H9 (cell line): ENCODE data around the gene RGS6. TPM values are rescaled to one million over a fixed set of nuclear protein-coding genes. Genes with fewer than 3 reads are reported as not detected.

Source experiments
- DNase-seq: peaks from one replicate; pipeline ENCODE4 v3.0.0-alpha.2; 2017
- H2AFZ ChIP-seq: one replicate; pipeline ENCODE4 v1.6.1; 2013; ENCODE audit warnings: mild to moderate bottlenecking, low read length, control low read depth, moderate library complexity
- H2AK5ac ChIP-seq: 2 replicates; pipeline ENCODE4 v1.6.1; 2013; ENCODE audit warnings: low read length, control low read depth, mixed read lengths; ENCODE audit not compliant: insufficient read length
- H2BK120ac ChIP-seq: one replicate; pipeline ENCODE4 v1.6.1; 2013; ENCODE audit warnings: low read depth, mild to moderate bottlenecking, low read length, control low read depth, inconsistent platforms; ENCODE audit not compliant: poor library complexity, severe bottlenecking
- H2BK12ac ChIP-seq: 2 replicates; pipeline ENCODE4 v1.6.1; 2013; ENCODE audit warnings: low read length, control low read depth, mixed read lengths, low read depth; ENCODE audit not compliant: insufficient read length
- H2BK15ac ChIP-seq: 2 replicates; pipeline ENCODE4 v1.6.1; 2013; ENCODE audit warnings: low read depth, low read length, control low read depth
- H2BK20ac ChIP-seq: one replicate; pipeline ENCODE4 v1.6.1; 2013; ENCODE audit warnings: low read depth, mild to moderate bottlenecking, low read length, control low read depth, inconsistent platforms; ENCODE audit not compliant: poor library complexity, severe bottlenecking
- H2BK5ac ChIP-seq: 2 replicates; pipeline ENCODE4 v1.6.1; 2013; ENCODE audit warnings: low read length, control low read depth, mixed read lengths; ENCODE audit not compliant: insufficient read length
- H3K14ac ChIP-seq: 2 replicates; pipeline ENCODE4 v1.6.1; 2013; ENCODE audit warnings: low read length, control low read depth; ENCODE audit not compliant: insufficient read depth
- H3K18ac ChIP-seq: 2 replicates; pipeline ENCODE4 v1.6.1; 2013; ENCODE audit warnings: low read depth, mild to moderate bottlenecking, mixed read lengths, low read length, control low read depth; ENCODE audit not compliant: insufficient read length
- H3K23ac ChIP-seq: 2 replicates; pipeline ENCODE4 v1.6.1; 2013; ENCODE audit warnings: low read length, control low read depth, mixed read lengths, low read depth; ENCODE audit not compliant: insufficient read length
- H3K23me2 ChIP-seq: 2 replicates; pipeline ENCODE4 v1.6.1; 2013; ENCODE audit warnings: low read depth, mild to moderate bottlenecking, mixed read lengths, low read length, control low read depth; ENCODE audit not compliant: insufficient read length, poor library complexity, severe bottlenecking
- H3K27ac ChIP-seq: 2 replicates; pipeline ENCODE4 v1.5.1; 2013; ENCODE audit warnings: low read length, control low read depth, mixed read lengths, low read depth; ENCODE audit not compliant: insufficient read length
- H3K27me3 ChIP-seq: 2 replicates; pipeline ENCODE4 v1.6.1; 2013; ENCODE audit warnings: low read length, control low read depth, inconsistent platforms; ENCODE audit not compliant: insufficient read depth
- H3K4ac ChIP-seq: 2 replicates; pipeline ENCODE4 v1.6.1; 2013; ENCODE audit warnings: low read depth, mild to moderate bottlenecking, control low read depth, inconsistent platforms, low read length, moderate library complexity
- H3K4me1 ChIP-seq: 2 replicates; pipeline ENCODE4 v1.6.1; 2013; ENCODE audit warnings: low read length, control low read depth, inconsistent platforms; ENCODE audit not compliant: insufficient read depth
- H3K4me2 ChIP-seq: 2 replicates; pipeline ENCODE4 v1.6.1; 2013; ENCODE audit warnings: low read length, control low read depth, mixed read lengths; ENCODE audit not compliant: insufficient read length, insufficient read depth
- H3K56ac ChIP-seq: 2 replicates; pipeline ENCODE4 v1.6.1; 2013; ENCODE audit warnings: low read depth, mild to moderate bottlenecking, mixed read lengths, low read length, control low read depth; ENCODE audit not compliant: insufficient read length
- H3K79me1 ChIP-seq: 2 replicates; pipeline ENCODE4 v1.6.1; 2013; ENCODE audit warnings: low read depth, mild to moderate bottlenecking, moderate library complexity, low read length, control low read depth, inconsistent platforms; ENCODE audit not compliant: insufficient read depth, poor library complexity, severe bottlenecking
- H3K79me2 ChIP-seq: 2 replicates; pipeline ENCODE4 v1.6.1; 2013; ENCODE audit warnings: low read length, control low read depth, inconsistent platforms; ENCODE audit not compliant: insufficient read depth
- H3K9ac ChIP-seq: 2 replicates; pipeline ENCODE4 v1.6.1; 2013; ENCODE audit warnings: low read length, control low read depth, mixed read lengths; ENCODE audit not compliant: insufficient read length; ENCODE audit errors: extremely low read depth
- H3K9me3 ChIP-seq: one replicate; pipeline ENCODE4 v1.6.1; 2013; ENCODE audit warnings: low read depth, low read length, inconsistent platforms; ENCODE audit not compliant: control insufficient read depth
- H3T11ph ChIP-seq: one replicate; pipeline ENCODE4 v1.6.1; 2013; ENCODE audit warnings: mild to moderate bottlenecking, low read length, control low read depth, inconsistent platforms
- H4K20me1 ChIP-seq: one replicate; pipeline ENCODE4 v1.6.1; 2013; ENCODE audit not compliant: control insufficient read depth, insufficient read length, insufficient read depth
- H4K5ac ChIP-seq: 2 replicates; pipeline ENCODE4 v1.6.1; 2013; ENCODE audit warnings: low read depth, mild to moderate bottlenecking, mixed read lengths, low read length, control low read depth; ENCODE audit not compliant: insufficient read length
- H4K8ac ChIP-seq: replicated peaks from 2 replicates; pipeline ENCODE4 v1.6.1; 2013; ENCODE audit warnings: low read length, control low read depth, mixed read lengths, low read depth; ENCODE audit not compliant: insufficient read length
- H4K91ac ChIP-seq: 2 replicates; pipeline ENCODE4 v1.6.1; 2013; ENCODE audit warnings: low read depth, mild to moderate bottlenecking, moderate library complexity, mixed read lengths, low read length, control low read depth; ENCODE audit not compliant: insufficient read length
- H3K27ac Mint-ChIP-seq, 3 experiments: 2 replicates in 2 of 3; 3 replicates in 1 of 3; pipeline ENCODE4 v1.8.0; 2020 to 2021; ENCODE audit warnings: mixed read lengths in 3 of 3, mild to moderate bottlenecking in 1 of 3, moderate library complexity in 1 of 3
- H3K27me3 Mint-ChIP-seq: 2 replicates; pipeline ENCODE4 v1.8.0; 2021; ENCODE audit warnings: low read depth, mild to moderate bottlenecking, moderate library complexity, mixed read lengths
- H3K36me3 Mint-ChIP-seq, 3 experiments: 2 replicates in 2 of 3; 3 replicates in 1 of 3; pipeline ENCODE4 v1.8.0; 2020 to 2021; ENCODE audit warnings: low read depth in 3 of 3, mixed read lengths in 3 of 3; ENCODE audit not compliant: insufficient read depth in 1 of 3
- H3K4me1 Mint-ChIP-seq, 2 experiments: 2 replicates each; pipeline ENCODE4 v1.8.0; 2020; ENCODE audit warnings: mixed read lengths in 2 of 2
- H3K4me3 Mint-ChIP-seq, 2 experiments: 2 replicates in 1 of 2; 3 replicates in 1 of 2; pipeline ENCODE4 v1.8.0; 2020 to 2021; ENCODE audit warnings: mild to moderate bottlenecking in 2 of 2, mixed read lengths in 2 of 2, moderate library complexity in 1 of 2
- H3K9me3 Mint-ChIP-seq, 2 experiments: 2 replicates in 1 of 2; 3 replicates in 1 of 2; pipeline ENCODE4 v1.8.0; 2020; ENCODE audit warnings: mild to moderate bottlenecking in 2 of 2, mixed read lengths in 2 of 2, moderate library complexity in 1 of 2
- WGBS: extraction: QIAGEN DNeasy Blood & Tissue Kit; methylation state at CpG from one replicate; pipeline ENCODE4 v1.1.7; 2013; ENCODE audit warnings: missing lambda C conversion rate, low lambda C conversion rate, mixed read lengths; ENCODE audit not compliant: insufficient read length; ENCODE audit errors: extremely low coverage; 5-methylcytosine and 5-hydroxymethylcytosine counted together
- total RNA-seq: library from RNA; stranded (reverse); gene quantifications from 2 replicates; pipeline ENCODE4 v1.2.1, GENCODE V29; 2021
- TF ChIP-seq, protein P1 (sequence below): fragments of 200-600 bp; sonication (generic); conservative IDR thresholded peaks from 3 replicates; pipeline ENCODE4 v1.8.0; 2021; ENCODE audit warnings: antibody characterized with exemption, mild to moderate bottlenecking

The RGS6 gene
- total RNA-seq, 1 experiment from 2014 or later: 3.0 TPM

DNA sequence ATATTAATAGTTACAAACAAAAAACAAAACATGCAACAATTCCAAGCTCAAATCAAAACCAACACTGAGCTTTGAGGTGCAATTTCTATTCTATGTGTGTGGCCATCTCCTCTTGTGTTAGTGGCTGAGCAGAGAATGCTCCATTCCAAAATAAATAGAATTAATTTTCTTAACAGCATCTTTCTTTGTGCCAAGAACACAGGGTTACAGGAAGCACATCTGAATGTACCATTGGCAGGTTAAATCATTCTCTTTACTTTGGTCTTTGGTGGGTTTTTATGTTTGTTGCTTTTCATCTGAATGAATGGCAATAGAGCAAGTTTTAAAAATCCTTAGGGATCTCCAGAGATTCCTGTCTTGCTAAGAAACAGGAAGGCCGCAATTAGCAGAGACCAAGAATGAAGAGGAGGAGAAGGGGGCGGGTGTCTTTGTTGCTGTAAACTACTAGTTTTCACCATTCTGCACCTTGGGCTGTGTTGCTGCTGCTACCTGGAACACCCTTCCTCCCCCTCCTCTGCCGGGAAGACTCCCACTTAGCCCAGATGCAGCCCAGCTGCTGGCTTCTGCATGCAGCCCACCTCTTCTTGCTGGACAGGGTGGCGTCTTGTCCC, 165.0 kb downstream of the RGS6 start:
- Mint-ChIP-seq H3K4me3 (no peak overlapping the region), H3K27ac (no peak overlapping the region), H3K27me3 (peaks cover 2% of the 10 kb centered on the region; the same call in 1 of the 2 replicates), H3K36me3 (no peaks in the 10 kb centered on the region), H3K4me1 (peaks cover 6 to 8% of the 10 kb centered on the region in 2 experiments; a peak in 1 of 4 replicates), H3K9me3 (no peaks in the 10 kb centered on the region)
- no peak overlapping the region for H3K4ac ChIP-seq
- H4K20me1 ChIP-seq: no peaks in the 10 kb centered on the region
- no peaks in the 10 kb centered on the region for H3K4me1 ChIP-seq
- H4K91ac ChIP-seq: no peak overlapping the region
- H2BK5ac ChIP-seq: no peak overlapping the region
- no peak overlapping the region for H3K18ac ChIP-seq
- no peaks in the 10 kb centered on the region for H3K27me3 ChIP-seq
- H2BK12ac ChIP-seq: no peak overlapping the region
- no peak overlapping the region for H3K27ac ChIP-seq
- TF ChIP-seq, protein P1, sequence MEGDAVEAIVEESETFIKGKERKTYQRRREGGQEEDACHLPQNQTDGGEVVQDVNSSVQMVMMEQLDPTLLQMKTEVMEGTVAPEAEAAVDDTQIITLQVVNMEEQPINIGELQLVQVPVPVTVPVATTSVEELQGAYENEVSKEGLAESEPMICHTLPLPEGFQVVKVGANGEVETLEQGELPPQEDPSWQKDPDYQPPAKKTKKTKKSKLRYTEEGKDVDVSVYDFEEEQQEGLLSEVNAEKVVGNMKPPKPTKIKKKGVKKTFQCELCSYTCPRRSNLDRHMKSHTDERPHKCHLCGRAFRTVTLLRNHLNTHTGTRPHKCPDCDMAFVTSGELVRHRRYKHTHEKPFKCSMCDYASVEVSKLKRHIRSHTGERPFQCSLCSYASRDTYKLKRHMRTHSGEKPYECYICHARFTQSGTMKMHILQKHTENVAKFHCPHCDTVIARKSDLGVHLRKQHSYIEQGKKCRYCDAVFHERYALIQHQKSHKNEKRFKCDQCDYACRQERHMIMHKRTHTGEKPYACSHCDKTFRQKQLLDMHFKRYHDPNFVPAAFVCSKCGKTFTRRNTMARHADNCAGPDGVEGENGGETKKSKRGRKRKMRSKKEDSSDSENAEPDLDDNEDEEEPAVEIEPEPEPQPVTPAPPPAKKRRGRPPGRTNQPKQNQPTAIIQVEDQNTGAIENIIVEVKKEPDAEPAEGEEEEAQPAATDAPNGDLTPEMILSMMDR: no peak
- H3K23me2 ChIP-seq: no peaks in the 10 kb centered on the region
- H3K9ac ChIP-seq: no peak overlapping the region
- H3T11ph ChIP-seq: no peak overlapping the region
- no peak overlapping the region for H2AK5ac ChIP-seq
- H2BK120ac ChIP-seq: no peak overlapping the region
- no peak overlapping the region for H2AFZ ChIP-seq
- no peak overlapping the region for H3K23ac ChIP-seq
- H3K79me2 ChIP-seq: no peaks in the 10 kb centered on the region
- no peak overlapping the region for H4K8ac ChIP-seq
- H2BK20ac ChIP-seq: no peak overlapping the region
- no peaks in the 10 kb centered on the region for H3K9me3 ChIP-seq
- no peak for DNase-seq
- no peak overlapping the region for H2BK15ac ChIP-seq
- H3K4me2 ChIP-seq: no peak overlapping the region
- no peak overlapping the region for H4K5ac ChIP-seq
- WGBS: no CpG with 5 or more reads among the region's 4 CpGs
- H3K14ac ChIP-seq: 0 out of 2 replicates have a peak overlapping the region, but pooled peaks have one; percentile 19
- no peak overlapping the region for H3K56ac ChIP-seq
- no peaks in the 10 kb centered on the region for H3K79me1 ChIP-seq
